ENCODE data around the gene RCL1.
"Not testable (repeated sequence)": the region's sequence is repeated elsewhere in the genome, so short reads cannot be mapped to it uniquely, and the experiment has no call there.

Gene RCL1

GRCh38 chr9:4887556-4887955 is 94.8 kb downstream of the RCL1 start:
- peaks cover 7% of the 10 kb centered on the region for H3K4me1 Mint-ChIP-seq (ENCODE audit: low read depth)
- peaks cover 3% of the 10 kb centered on the region for H3K9me3 Mint-ChIP-seq
- no peak overlapping the region for H3K27ac Mint-ChIP-seq
- peaks cover 3% of the 10 kb centered on the region for H3K36me3 Mint-ChIP-seq (ENCODE audit: low read depth)
- H3K27me3 Mint-ChIP-seq (ENCODE audit: low read depth) = no peaks in the 10 kb centered on the region
- H3K4me3 Mint-ChIP-seq = no peak overlapping the region

- no peak overlapping the region for H3K4me3 Mint-ChIP-seq
- no peak overlapping the region for H3K27ac Mint-ChIP-seq
- H3K27me3 Mint-ChIP-seq (ENCODE audit: low read depth) = no peaks in the 10 kb centered on the region
- H3K4me1 Mint-ChIP-seq (ENCODE audit: low read depth) = peaks cover 9% of the 10 kb centered on the region
- peaks cover 3% of the 10 kb centered on the region for H3K36me3 Mint-ChIP-seq (ENCODE audit: low read depth)
- H3K9me3 Mint-ChIP-seq = peaks cover 3% of the 10 kb centered on the region
These were observed 97.5 kb downstream of the RCL1 start for GRCh38 chr9:4890242-4890641.

- H3K27me3 Mint-ChIP-seq (ENCODE audit: low read depth) = no peaks in the 10 kb centered on the region
- H3K9me3 Mint-ChIP-seq = peaks cover 3% of the 10 kb centered on the region
- H3K27ac Mint-ChIP-seq = no peak overlapping the region
- H3K4me1 Mint-ChIP-seq (ENCODE audit: low read depth) = peaks cover 9% of the 10 kb centered on the region
- H3K36me3 Mint-ChIP-seq (ENCODE audit: low read depth) = peaks cover 3% of the 10 kb centered on the region
- H3K4me3 Mint-ChIP-seq = no peak overlapping the region
These were observed 98.2 kb downstream of the RCL1 start for GRCh38 chr9:4890929-4891328.

- Mint-ChIP-seq H3K9me3 (peaks cover 7% of the 10 kb centered on the region), H3K27me3 (ENCODE audit: low read depth) (no peaks in the 10 kb centered on the region), H3K36me3 (ENCODE audit: low read depth) (peaks cover 5% of the 10 kb centered on the region), H3K4me1 (ENCODE audit: low read depth) (peaks cover 9% of the 10 kb centered on the region), H3K27ac (no peak overlapping the region), H3K4me3 (no peak overlapping the region)
These were observed 98.9 kb downstream of the RCL1 start for GRCh38 chr9:4891674-4892073.

GRCh38 chr9:4892501-4893194 is 99.9 kb downstream of the RCL1 start:
- peaks cover 9% of the 10 kb centered on the region for H3K36me3 Mint-ChIP-seq (ENCODE audit: low read depth)
- H3K4me3 Mint-ChIP-seq = no peak overlapping the region
- H3K27ac Mint-ChIP-seq = no peak overlapping the region
- peaks cover 17% of the 10 kb centered on the region for H3K9me3 Mint-ChIP-seq
- H3K27me3 Mint-ChIP-seq (ENCODE audit: low read depth) = no peaks in the 10 kb centered on the region
- peaks cover 9% of the 10 kb centered on the region for H3K4me1 Mint-ChIP-seq (ENCODE audit: low read depth)

- Mint-ChIP-seq H3K4me3 (no peak overlapping the region), H3K27ac (no peak overlapping the region), H3K36me3 (ENCODE audit: low read depth) (peaks cover 19% of the 10 kb centered on the region), H3K4me1 (ENCODE audit: low read depth) (peaks cover 9% of the 10 kb centered on the region), H3K9me3 (peaks cover 31% of the 10 kb centered on the region), H3K27me3 (ENCODE audit: low read depth) (no peaks in the 10 kb centered on the region)
These were observed 101.3 kb downstream of the RCL1 start for GRCh38 chr9:4894076-4894475.

GRCh38 chr9:4899853-4900252 is 107.1 kb downstream of the RCL1 start:
- not testable (repeated sequence) for H3K27me3 Mint-ChIP-seq (ENCODE audit: low read depth); H3K4me3 Mint-ChIP-seq; H3K27ac Mint-ChIP-seq
- Mint-ChIP-seq H3K9me3 (peaks cover 52% of the 10 kb centered on the region), H3K4me1 (ENCODE audit: low read depth) (peaks cover 11% of the 10 kb centered on the region), H3K36me3 (ENCODE audit: low read depth) (peaks cover 37% of the 10 kb centered on the region)

- peaks cover 49% of the 10 kb centered on the region for H3K9me3 Mint-ChIP-seq
- peak overlapping the region; percentile 34 for H3K27ac Mint-ChIP-seq
- H3K27me3 Mint-ChIP-seq (ENCODE audit: low read depth); H3K4me3 Mint-ChIP-seq: not testable (repeated sequence)
- peaks cover 36% of the 10 kb centered on the region for H3K36me3 Mint-ChIP-seq (ENCODE audit: low read depth)
- peaks cover 11% of the 10 kb centered on the region for H3K4me1 Mint-ChIP-seq (ENCODE audit: low read depth)
These were observed 108.8 kb downstream of the RCL1 start for GRCh38 chr9:4901401-4902134.

- H3K27me3 Mint-ChIP-seq (ENCODE audit: low read depth) = no peaks in the 10 kb centered on the region
- no peak overlapping the region for H3K4me3 Mint-ChIP-seq
- H3K36me3 Mint-ChIP-seq (ENCODE audit: low read depth) = peaks cover 34% of the 10 kb centered on the region
- peaks cover 15% of the 10 kb centered on the region for H3K4me1 Mint-ChIP-seq (ENCODE audit: low read depth)
- peaks cover 43% of the 10 kb centered on the region for H3K9me3 Mint-ChIP-seq
- peak overlapping the region; percentile 34 for H3K27ac Mint-ChIP-seq
These were observed 109.4 kb downstream of the RCL1 start for GRCh38 chr9:4902135-4902475.

- Mint-ChIP-seq H3K4me1 (ENCODE audit: low read depth) (peaks cover 15% of the 10 kb centered on the region), H3K9me3 (peaks cover 19% of the 10 kb centered on the region), H3K27me3 (ENCODE audit: low read depth) (no peaks in the 10 kb centered on the region), H3K36me3 (ENCODE audit: low read depth) (peaks cover 19% of the 10 kb centered on the region), H3K4me3 (no peak overlapping the region), H3K27ac (no peak overlapping the region)
These were observed 111.8 kb downstream of the RCL1 start for GRCh38 chr9:4904322-4905134.

- Mint-ChIP-seq H3K4me3 (no peak overlapping the region), H3K27me3 (ENCODE audit: low read depth) (no peaks in the 10 kb centered on the region), H3K36me3 (ENCODE audit: low read depth) (peaks cover 14% of the 10 kb centered on the region), H3K9me3 (peaks cover 14% of the 10 kb centered on the region), H3K27ac (no peak overlapping the region), H3K4me1 (ENCODE audit: low read depth) (peaks cover 15% of the 10 kb centered on the region)
These were observed 112.4 kb downstream of the RCL1 start for GRCh38 chr9:4905135-4905490.

Data from T-helper 1 cell treated with Interleukin-12 subunit alpha and Interleukin-12 subunit beta and Interleukin-4 antibody, amounts not matched to agents 30 μg/mL and 1 μg/mL, for 36 hours (primary cell).